ENCODE measurements around the gene PALB2. TPM values are rescaled to one million over a fixed set of nuclear protein-coding genes. Genes with fewer than 3 reads are reported as not detected.

PALB2 gene
- total and polyA plus RNA-seq, 9 of the 15 experiments (the other 6 are each of a cell fraction or from before 2014, with no cell fraction given): 7.0 to 25.8 (median 15.2) TPM

DNA sequence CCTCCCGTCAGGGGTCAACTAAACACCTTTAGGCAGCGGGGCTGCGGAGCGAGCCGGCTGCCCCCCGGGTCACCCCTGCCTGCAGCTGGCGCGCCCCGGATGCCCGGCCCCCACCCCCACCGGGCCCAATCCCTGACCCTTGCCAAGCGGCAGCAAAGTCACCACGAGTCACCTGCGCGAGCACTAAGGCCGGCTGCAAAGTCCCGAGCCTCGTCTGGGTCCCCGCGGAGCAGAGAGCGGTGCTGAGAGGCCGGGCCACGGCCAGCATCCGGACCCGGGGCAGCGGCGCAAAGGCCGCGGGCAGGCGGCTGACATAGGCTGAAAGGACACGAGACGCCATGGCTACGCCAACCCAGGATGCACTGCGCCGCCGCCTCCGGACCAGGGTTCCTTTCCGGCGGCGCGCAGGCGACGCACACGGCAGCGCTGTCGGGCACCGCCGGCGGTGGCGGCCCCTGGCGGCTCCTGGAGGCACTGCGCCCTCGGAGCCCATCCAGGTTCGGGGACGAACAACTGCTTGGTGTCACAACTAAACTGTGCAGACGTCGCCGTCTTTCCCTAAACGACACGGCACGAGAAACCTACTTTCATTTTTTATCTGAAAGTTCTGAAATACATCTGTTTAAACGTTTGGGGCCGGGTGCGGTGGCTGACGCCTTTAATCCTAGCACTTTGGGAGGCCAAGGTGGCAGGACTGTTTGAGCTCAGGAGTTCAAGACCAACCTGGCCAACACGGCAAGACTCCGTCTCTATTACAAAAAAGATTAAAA is 45.0 kb downstream of the PALB2 start, which contains the start of gene NDUFAB1 (continued):
- TF ChIP-seq ZNF699 (CRISPR knock-in tag; IDR thresholded peaks at IDR 0.05; ENCODE audit: insufficient replicate concordance) (no peak), RAD51 (IDR thresholded peaks at IDR 0.05; ENCODE audit: borderline replicate concordance, low read depth) (no peak), CBX8 (IDR thresholded peaks at IDR 0.05; ENCODE audit: borderline replicate concordance, extremely low read depth, low read depth, low read length, poor library complexity, severe bottlenecking) (no peak), HCFC1 (IDR thresholded peaks at IDR 0.05; ENCODE audit: low read depth, low read length) (peak; percentile 79), PML (IDR thresholded peaks at IDR 0.05; ENCODE audit: low read length) (no peak), KAT2B (IDR thresholded peaks at IDR 0.05; ENCODE audit: low read depth, low read length) (no peak), RUNX1 (IDR thresholded peaks at IDR 0.05; ENCODE audit: low read depth) (no peak), MYC (IDR thresholded peaks at IDR 0.05; ENCODE audit: low read depth, low read length) (peak; percentile 90), MYC (CRISPR knock-in tag; IDR thresholded peaks at IDR 0.05; ENCODE audit: borderline replicate concordance, low read depth) (no peak), ZNF311 (CRISPR knock-in tag; IDR thresholded peaks at IDR 0.05) (no peak), MTA2 (IDR thresholded peaks at IDR 0.05; ENCODE audit: low read depth) (no peak), CCNT2 (IDR thresholded peaks at IDR 0.05; ENCODE audit: borderline replicate concordance, extremely low read depth, insufficient read length, low read depth, low read length) (peak; percentile 88), L3MBTL2 (IDR thresholded peaks at IDR 0.05) (peak; percentile 59)
- TF ChIP-seq, protein P1, sequence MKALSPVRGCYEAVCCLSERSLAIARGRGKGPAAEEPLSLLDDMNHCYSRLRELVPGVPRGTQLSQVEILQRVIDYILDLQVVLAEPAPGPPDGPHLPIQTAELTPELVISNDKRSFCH (CRISPR knock-in tag; IDR thresholded peaks at IDR 0.05): no peak
- TF ChIP-seq, protein P1 (tag; IDR thresholded peaks at IDR 0.05): no peak
- TF ChIP-seq, protein P2, sequence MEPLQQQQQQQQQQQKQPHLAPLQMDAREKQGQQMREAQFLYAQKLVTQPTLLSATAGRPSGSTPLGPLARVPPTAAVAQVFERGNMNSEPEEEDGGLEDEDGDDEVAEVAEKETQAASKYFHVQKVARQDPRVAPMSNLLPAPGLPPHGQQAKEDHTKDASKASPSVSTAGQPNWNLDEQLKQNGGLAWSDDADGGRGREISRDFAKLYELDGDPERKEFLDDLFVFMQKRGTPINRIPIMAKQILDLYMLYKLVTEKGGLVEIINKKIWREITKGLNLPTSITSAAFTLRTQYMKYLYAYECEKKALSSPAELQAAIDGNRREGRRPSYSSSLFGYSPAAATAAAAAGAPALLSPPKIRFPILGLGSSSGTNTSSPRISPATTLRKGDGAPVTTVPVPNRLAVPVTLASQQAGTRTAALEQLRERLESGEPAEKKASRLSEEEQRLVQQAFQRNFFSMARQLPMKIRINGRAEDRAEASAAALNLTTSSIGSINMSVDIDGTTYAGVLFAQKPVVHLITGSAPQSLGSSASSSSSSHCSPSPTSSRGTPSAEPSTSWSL (CRISPR knock-in tag; IDR thresholded peaks at IDR 0.05; ENCODE audit: borderline replicate concordance): no peak
- TF ChIP-seq, protein P3, sequence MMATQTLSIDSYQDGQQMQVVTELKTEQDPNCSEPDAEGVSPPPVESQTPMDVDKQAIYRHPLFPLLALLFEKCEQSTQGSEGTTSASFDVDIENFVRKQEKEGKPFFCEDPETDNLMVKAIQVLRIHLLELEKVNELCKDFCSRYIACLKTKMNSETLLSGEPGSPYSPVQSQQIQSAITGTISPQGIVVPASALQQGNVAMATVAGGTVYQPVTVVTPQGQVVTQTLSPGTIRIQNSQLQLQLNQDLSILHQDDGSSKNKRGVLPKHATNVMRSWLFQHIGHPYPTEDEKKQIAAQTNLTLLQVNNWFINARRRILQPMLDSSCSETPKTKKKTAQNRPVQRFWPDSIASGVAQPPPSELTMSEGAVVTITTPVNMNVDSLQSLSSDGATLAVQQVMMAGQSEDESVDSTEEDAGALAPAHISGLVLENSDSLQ (IDR thresholded peaks at IDR 0.05): 0 out of 2 replicates have a peak, but pooled peaks have one; percentile 6

Data from K562 (cell line).